ENCODE results near the gene SOS2. TPM values are rescaled to one million over a fixed set of nuclear protein-coding genes. Genes with fewer than 3 reads are reported as not detected.

Gene SOS2
- total RNA-seq, 1 donor = 70.8 TPM

DNA sequence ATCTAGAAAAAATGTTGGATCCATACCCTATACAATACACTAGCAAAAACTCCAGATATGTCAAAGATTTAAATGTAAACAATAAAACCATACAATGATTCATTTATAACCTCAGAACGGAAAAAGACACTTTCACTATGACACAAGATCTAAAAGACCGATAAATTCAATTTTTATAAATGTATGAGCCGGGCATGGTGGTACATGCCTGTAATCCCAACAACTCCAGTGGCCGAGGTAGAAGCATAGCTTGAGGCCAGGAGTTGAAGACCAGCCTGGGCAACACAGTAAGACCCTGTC lies 2.5 kb upstream of the SOS2 start:
- Histone ChIP-seq H3K9me3 (ENCODE audit: low read depth, low read length) (no peaks in the 10 kb centered on the region), H3K27me3 (ENCODE audit: insufficient read depth, low read length) (no peaks in the 10 kb centered on the region), H3K4me3 (ENCODE audit: low read length) (no peak overlapping the region), H3K4me1 (ENCODE audit: insufficient read depth, low read length) (peaks cover 40% of the 10 kb centered on the region)

DNA sequence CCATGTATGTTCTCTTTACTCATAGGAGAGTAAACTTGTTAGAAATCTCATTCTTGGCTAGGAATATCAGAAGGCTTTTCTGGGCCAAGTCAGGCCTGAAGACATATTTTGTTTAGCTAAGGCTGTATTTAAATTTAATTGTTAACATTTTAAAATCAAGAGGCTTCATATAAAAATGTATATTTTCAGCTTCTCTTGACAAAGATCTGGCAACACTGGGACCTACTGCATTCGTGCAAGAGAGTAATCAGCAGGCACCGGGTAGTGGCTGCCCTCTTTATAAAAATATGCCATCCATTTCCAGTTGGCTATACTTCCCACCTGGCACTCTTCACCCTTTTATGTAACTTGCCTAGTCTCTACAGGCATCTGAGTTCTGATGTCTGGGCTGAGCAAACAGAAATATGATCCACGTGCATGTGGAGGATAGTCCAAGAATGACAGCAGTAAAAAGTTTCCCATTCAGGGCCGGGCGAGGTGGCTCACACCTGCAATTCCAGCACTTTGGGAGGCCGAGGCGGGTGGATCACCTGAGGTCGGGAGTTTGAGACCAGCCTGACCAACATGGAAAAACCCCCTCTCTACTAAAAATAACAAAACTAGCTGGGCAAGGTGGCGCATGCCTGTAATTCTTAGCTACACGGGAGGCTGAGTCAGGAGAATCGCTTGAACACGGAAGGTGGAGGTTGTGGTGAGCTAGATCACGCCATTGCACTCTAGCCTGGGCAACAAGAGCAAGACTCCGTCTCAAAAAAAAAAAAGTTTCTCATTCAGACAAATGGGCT lies 2.0 kb upstream of the SOS2 start:
- Histone ChIP-seq H3K9me3 (ENCODE audit: low read depth, low read length) (no peaks in the 10 kb centered on the region), H3K4me1 (ENCODE audit: insufficient read depth, low read length) (peaks cover 45% of the 10 kb centered on the region), H3K27me3 (ENCODE audit: insufficient read depth, low read length) (no peaks in the 10 kb centered on the region), H3K4me3 (ENCODE audit: low read length) (no peak overlapping the region)

DNA sequence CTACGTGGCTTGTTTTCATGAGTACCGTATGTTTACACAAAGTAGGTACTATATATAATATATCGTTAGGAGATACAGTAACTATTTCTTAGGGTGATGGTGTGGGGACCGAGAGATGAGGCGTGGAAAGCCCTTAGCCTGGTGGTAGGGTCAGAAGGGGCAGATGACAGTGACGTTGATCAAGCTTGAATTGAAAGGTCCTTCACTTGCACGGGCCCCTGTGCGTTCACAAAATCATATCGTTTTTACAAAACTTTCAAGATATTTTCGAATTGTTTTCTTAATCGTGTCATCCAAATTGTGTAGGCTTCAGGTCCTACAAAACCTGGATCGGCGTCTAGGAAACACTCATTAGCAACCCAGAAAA lies 881 bp upstream of the SOS2 start:
- Histone ChIP-seq H3K4me1 (ENCODE audit: insufficient read depth, low read length) (peaks cover 41% of the 10 kb centered on the region), H3K9me3 (ENCODE audit: low read depth, low read length) (no peaks in the 10 kb centered on the region), H3K27me3 (ENCODE audit: insufficient read depth, low read length) (no peaks in the 10 kb centered on the region), H3K4me3 (ENCODE audit: low read length) (peak overlapping the region; percentile 94)

DNA sequence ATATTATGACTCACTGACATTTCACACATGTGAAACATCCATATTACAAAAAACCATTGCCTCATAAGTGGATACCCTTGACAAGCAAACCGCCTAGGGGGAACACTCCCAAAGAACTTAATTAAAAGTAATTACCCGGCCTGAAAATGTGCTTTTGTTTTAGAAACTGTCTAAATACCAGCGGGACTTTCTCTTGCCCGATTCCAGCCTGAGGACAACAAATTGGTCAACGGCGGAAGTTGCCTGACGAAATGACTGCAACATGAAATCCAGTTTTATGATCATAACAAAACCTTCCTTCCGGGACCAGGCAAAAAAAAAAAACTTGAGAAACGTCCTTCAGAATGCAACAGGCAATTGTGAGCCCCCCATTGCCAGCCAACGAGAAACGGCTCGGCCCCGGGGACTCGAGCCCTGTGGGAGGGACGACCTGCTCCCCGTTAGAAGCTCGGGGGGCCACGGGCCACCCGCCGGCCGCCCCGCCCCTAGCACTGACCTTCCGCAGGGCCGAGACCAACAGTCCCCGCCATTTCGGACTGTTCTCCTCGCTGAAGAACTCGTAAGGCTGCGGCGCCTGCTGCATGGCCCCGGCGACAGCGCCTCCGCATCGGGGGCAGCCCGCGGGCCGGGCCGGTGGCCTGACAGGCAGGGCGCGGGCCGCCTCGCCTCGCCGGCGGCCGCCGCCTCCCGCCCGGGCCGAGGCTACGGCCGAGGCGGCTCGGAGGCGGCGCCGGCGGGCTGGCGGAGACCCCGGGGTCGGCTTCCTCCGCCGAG lies 490 bp downstream of the SOS2 start:
- Histone ChIP-seq H3K4me3 (ENCODE audit: low read length) (peak overlapping the region; percentile 94), H3K4me1 (ENCODE audit: insufficient read depth, low read length) (peaks cover 41% of the 10 kb centered on the region), H3K9me3 (ENCODE audit: low read depth, low read length) (no peaks in the 10 kb centered on the region), H3K27me3 (ENCODE audit: insufficient read depth, low read length) (no peaks in the 10 kb centered on the region)

DNA sequence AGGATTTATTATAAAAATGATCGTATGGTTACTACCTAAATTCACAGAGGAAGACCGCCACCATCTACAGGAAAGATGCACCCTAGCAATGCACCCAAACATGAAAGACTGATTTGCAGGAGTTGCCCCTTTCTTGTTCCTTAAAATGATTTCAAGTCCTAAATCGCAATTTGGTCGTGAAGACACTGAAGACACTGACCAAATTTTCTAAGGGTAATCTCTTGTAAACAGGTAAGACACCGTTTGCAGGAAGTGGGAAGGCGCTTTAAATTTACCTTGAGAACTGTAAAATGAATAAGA lies 1.0 kb downstream of the SOS2 start:
- H3K27me3 ChIP-seq (ENCODE audit: insufficient read depth, low read length) = no peaks in the 10 kb centered on the region
- H3K9me3 ChIP-seq (ENCODE audit: low read depth, low read length) = no peaks in the 10 kb centered on the region
- peak overlapping the region; percentile 94 for H3K4me3 ChIP-seq (ENCODE audit: low read length)
- H3K4me1 ChIP-seq (ENCODE audit: insufficient read depth, low read length) = peaks cover 47% of the 10 kb centered on the region

DNA sequence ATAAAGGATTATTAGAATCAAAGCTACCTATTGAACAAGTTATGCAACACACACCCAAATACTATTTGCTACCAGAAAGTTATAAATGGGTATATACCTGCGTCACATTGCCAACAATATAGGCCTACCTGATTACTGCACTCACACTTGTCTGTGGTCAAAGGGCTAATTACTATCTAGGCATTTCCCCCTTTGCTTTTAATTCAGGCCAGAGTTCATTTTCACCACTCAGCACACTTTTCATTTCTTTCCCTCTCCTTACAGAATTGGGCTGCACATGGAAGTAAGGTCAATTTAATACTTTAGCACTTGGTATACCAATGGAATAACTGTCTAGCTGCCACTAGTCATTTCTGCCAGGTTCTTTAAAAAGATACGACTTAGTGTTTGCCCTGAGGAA lies 1.7 kb downstream of the SOS2 start:
- peak overlapping the region; percentile 94 for H3K4me3 ChIP-seq (ENCODE audit: low read length)
- peaks cover 47% of the 10 kb centered on the region for H3K4me1 ChIP-seq (ENCODE audit: insufficient read depth, low read length)
- H3K9me3 ChIP-seq (ENCODE audit: low read depth, low read length) = no peaks in the 10 kb centered on the region
- H3K27me3 ChIP-seq (ENCODE audit: insufficient read depth, low read length) = no peaks in the 10 kb centered on the region

DNA sequence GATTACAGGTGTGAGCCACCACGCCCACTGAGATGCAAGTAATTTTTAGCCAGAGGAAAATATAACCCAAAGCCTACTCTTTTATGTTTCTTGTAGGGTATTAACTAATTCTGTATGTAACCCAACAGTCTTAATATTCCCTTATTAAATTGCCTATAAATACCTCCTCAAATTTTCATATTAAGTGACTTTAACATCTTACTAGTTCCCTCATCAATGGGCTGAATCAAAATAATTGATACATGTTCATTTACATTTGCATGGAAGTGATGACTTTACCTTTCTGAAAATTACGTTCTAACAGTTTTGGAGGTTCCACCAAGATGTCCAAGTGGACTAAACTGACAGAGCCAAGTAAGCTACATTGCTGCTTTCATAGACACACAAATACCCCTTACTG lies 3.1 kb downstream of the SOS2 start:
- no peak overlapping the region for H3K4me3 ChIP-seq (ENCODE audit: low read length)
- no peaks in the 10 kb centered on the region for H3K9me3 ChIP-seq (ENCODE audit: low read depth, low read length)
- H3K4me1 ChIP-seq (ENCODE audit: insufficient read depth, low read length) = peaks cover 47% of the 10 kb centered on the region
- H3K27me3 ChIP-seq (ENCODE audit: insufficient read depth, low read length) = no peaks in the 10 kb centered on the region

DNA sequence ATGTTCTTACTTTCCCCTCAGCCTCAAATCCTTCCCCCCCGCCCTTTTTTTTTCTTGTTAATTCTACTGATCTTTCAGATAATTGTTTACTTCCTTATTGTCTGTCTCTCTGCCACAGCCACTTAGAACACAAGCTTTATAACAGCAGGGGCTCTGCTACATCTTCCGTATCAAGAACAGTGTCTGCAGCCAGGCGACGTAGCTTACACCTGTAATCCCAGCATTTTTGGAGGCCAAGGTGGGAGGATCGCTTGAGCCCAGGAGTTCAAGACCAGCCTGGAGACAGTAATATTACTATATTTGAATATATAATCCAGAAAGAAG lies 5.4 kb downstream of the SOS2 start:
- Histone ChIP-seq H3K4me1 (ENCODE audit: insufficient read depth, low read length) (peaks cover 47% of the 10 kb centered on the region), H3K27me3 (ENCODE audit: insufficient read depth, low read length) (no peaks in the 10 kb centered on the region), H3K9me3 (ENCODE audit: low read depth, low read length) (no peaks in the 10 kb centered on the region), H3K4me3 (ENCODE audit: low read length) (no peak overlapping the region)

DNA sequence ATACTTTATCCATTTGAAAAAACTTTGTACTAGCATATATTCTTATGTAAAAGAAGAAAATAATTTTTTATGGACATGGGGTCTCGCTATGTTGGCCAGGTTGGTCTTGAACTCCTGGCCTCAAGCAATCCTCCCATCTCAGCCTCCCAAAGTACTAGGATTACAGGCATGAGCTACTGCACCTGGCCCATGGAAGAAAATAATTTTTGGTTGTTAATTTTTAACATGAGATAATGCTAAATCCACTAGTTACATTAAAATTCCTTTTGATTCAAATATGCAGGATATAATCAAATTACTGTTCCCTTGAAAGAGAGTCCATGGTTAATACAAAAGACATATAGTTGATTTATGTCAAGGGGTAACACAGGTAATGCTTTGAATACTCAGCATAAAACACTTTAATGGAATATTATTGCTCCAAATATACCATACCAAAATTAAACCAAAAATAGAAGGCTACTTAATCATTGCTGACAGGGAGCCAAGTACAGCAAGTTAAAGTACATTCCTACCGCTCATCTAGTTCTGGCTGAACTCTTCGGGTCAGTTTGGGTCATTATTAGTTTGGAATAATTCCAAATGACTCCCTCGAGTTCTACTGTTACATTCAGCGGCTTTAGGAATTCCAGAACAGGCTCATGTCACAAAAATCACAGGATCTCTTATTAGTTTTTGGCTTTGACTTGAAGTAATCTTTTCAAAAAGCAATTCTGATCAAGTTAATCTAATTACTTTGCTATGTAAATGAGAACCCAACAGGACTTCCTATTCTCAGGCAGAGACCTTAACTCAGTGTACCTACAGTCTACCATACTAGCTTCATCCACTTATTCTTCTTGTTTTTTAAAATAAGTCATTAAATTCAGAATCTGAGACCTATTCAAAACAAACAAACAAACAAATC lies 6.1 kb downstream of the SOS2 start:
- peaks cover 47% of the 10 kb centered on the region for H3K4me1 ChIP-seq (ENCODE audit: insufficient read depth, low read length)
- no peaks in the 10 kb centered on the region for H3K9me3 ChIP-seq (ENCODE audit: low read depth, low read length)
- no peak overlapping the region for H3K4me3 ChIP-seq (ENCODE audit: low read length)
- H3K27me3 ChIP-seq (ENCODE audit: insufficient read depth, low read length) = no peaks in the 10 kb centered on the region

DNA sequence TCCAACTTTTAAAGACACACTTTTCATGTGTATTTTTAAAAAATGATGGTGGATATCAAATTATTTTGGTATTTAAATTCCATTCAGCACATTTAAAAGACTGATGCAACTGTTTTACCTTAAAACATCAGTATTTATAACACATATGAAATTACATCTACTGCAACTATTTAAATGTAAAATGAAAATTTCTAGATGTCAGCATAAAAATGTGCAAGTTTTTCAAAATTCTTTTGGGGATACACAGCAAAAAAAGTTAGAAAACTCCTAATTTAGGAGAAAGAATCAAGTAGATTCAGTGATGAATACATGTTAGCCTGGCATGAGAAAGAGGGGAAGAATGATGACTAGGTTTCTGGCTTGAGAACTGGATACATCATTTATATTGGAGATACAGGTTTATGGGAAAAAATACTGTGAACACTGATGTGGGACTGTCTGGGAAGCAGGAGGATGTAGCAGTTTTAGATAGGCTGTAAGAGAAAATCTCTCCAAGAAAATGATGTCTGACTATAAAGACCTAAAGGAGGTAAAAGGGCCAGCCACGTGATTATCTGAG lies 9.2 kb downstream of the SOS2 start:
- Histone ChIP-seq H3K27me3 (ENCODE audit: insufficient read depth, low read length) (no peaks in the 10 kb centered on the region), H3K4me1 (ENCODE audit: insufficient read depth, low read length) (peaks cover 25% of the 10 kb centered on the region), H3K9me3 (ENCODE audit: low read depth, low read length) (no peaks in the 10 kb centered on the region), H3K4me3 (ENCODE audit: low read length) (no peak overlapping the region)

DNA sequence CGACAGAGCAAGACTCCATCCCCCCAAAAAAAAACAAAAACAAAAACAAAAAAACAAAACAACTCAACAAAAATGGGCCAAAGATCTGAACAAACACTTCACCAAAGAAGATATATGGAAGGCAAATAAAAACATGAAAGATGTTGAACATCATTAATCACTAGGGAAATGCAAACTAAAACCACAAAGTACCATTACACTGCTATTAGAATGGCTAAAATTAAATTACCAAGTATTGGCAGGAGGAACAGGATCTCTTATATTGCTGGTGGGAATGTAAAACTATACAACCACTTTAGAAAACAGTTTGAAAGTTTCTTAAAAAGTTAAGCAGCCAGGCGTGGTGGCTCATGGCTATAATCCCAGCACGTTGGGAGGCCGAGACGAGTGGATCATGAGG lies 12.9 kb downstream of the SOS2 start:
- no peaks in the 10 kb centered on the region for H3K27me3 ChIP-seq (ENCODE audit: insufficient read depth, low read length)
- H3K9me3 ChIP-seq (ENCODE audit: low read depth, low read length) = no peaks in the 10 kb centered on the region
- peaks cover 11% of the 10 kb centered on the region for H3K4me1 ChIP-seq (ENCODE audit: insufficient read depth, low read length)
- no peak overlapping the region for H3K4me3 ChIP-seq (ENCODE audit: low read length)

DNA sequence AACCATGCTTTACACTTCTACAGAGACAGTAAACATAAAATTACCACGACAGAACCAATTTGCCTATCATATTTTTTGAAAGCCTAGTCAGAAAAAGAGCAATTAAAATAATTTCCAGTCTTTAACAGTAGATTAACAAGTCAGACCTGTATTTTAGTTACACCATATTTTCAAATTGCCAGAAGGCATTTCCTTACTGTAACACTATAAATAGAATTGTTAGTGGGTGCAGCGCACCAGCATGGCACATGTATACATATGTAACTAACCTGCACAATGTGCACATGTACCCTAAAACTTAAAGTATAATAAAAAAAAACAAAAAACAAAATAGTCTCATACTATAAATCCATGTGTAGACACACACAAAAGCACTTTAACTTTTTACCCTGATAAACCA lies 16.0 kb downstream of the SOS2 start:
- Histone ChIP-seq H3K4me3 (ENCODE audit: low read length) (no peak overlapping the region), H3K9me3 (ENCODE audit: low read depth, low read length) (no peaks in the 10 kb centered on the region), H3K27me3 (ENCODE audit: insufficient read depth, low read length) (no peaks in the 10 kb centered on the region), H3K4me1 (ENCODE audit: insufficient read depth, low read length) (no peaks in the 10 kb centered on the region)

DNA sequence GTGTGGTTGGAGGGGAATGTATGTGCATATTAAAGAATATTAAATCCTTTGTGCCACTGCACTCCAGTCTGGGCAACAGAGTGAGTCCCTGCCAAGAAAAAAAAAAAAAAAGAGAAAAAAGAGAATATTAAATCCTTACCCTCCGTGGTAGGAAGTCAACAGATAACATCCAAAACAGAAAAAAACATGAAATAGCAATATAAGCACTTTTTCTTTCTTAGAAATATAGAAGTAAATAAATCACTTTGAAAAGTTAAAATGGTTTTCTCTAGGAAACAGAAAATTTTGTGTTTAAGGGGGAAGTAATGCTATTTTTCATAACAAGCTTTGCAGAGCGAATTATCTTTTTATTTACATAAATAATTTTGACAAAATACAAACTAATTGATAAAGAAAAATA lies 17.6 kb downstream of the SOS2 start:
- no peak overlapping the region for H3K4me3 ChIP-seq (ENCODE audit: low read length)
- H3K27me3 ChIP-seq (ENCODE audit: insufficient read depth, low read length) = no peaks in the 10 kb centered on the region
- no peaks in the 10 kb centered on the region for H3K4me1 ChIP-seq (ENCODE audit: insufficient read depth, low read length)
- no peaks in the 10 kb centered on the region for H3K9me3 ChIP-seq (ENCODE audit: low read depth, low read length)

DNA sequence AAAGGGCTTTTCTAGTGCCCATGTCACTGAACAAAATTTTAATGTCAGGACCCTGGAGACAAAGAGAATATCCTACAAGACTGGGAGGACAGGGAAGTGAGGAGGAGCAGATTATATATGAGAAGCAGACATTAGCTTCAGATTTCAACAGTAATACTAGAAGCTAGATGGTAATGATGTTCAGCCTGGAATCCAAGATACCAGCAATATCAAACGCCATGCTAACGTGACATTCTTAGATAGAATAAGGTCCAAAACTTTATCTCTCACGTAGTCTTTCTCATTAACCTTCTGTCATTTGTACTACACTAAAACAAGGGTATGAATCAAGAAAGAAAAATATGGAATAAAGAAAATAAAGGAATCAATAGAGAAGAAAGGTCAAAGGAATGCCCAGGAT lies 18.7 kb downstream of the SOS2 start:
- no peaks in the 10 kb centered on the region for H3K9me3 ChIP-seq (ENCODE audit: low read depth, low read length)
- no peaks in the 10 kb centered on the region for H3K27me3 ChIP-seq (ENCODE audit: insufficient read depth, low read length)
- H3K4me1 ChIP-seq (ENCODE audit: insufficient read depth, low read length) = no peaks in the 10 kb centered on the region
- H3K4me3 ChIP-seq (ENCODE audit: low read length) = no peak overlapping the region

DNA sequence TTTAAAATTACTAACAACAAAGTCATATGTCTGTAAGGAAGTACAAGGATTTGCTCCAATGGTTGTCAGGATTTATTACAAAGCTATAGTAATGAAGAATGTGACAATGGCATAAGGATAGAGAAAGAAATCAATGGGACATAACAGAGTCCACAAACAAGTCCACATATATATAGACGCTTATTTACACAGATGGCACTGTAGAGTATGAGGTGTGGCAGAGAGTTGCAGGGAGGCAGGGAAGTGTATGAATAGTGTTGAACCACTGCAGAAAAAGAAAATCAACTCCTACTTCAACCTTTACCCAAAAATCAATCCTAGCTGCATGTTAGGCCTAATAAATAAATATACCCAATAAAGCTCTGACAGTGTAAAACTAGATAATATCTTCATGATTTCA lies 21.3 kb downstream of the SOS2 start:
- H3K4me3 ChIP-seq (ENCODE audit: low read length) = no peak overlapping the region
- no peaks in the 10 kb centered on the region for H3K9me3 ChIP-seq (ENCODE audit: low read depth, low read length)
- H3K4me1 ChIP-seq (ENCODE audit: insufficient read depth, low read length) = no peaks in the 10 kb centered on the region
- H3K27me3 ChIP-seq (ENCODE audit: insufficient read depth, low read length) = no peaks in the 10 kb centered on the region
